ENCODE results near the gene CDK6.

DNA sequence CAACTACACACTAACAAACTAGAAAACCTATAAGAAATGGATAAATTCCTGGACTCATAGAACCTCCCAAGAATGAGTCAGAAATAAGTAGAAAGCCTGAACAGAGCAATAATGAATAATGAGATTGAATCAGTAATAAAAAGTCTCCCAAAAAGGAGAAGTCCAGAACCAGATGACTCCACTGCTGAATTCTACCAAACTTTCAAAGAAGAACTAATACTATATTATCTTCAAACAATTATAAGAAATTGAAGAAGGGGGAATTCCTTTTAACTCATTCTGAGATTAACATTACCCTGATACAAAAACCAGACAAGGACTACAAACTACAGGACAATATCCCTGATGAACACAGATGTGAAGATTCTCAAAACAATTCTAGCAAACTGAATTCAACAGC is 47.8 kb upstream of the CDK6 start:
- TF ChIP-seq CTCF (IDR thresholded peaks at IDR 0.05) (no peak), EP300 (IDR thresholded peaks at IDR 0.05; ENCODE audit: low read depth) (no peak), POLR2A (IDR thresholded peaks at IDR 0.05) (no peak), POLR2AphosphoS5 (IDR thresholded peaks at IDR 0.05) (no peak)

Data from transverse colon (tissue), 4 donors.